RWPE1 (cell line): ENCODE data around the gene ADAMTS13.

Source experiments
- CTCF ChIA-PET: fragments of 350-600 bp; sonication (Branson Sonifier 250); formaldehyde crosslinking; extraction: SDS; loops from one replicate; lab custom pipeline; 2021; lab: Yijun Ruan, JAX
- POLR2A ChIA-PET: fragments of 400-600 bp; formaldehyde crosslinking; extraction: SDS; loops from one replicate; lab custom pipeline; 2020; ENCODE audit warnings: antibody characterized with exemption; ENCODE audit not compliant: low non-redundant PET; lab: Yijun Ruan, JAX
- DNase-seq: peaks from one replicate; pipeline ENCODE4 v3.0.0; 2012; ENCODE audit warnings: low spot score
- H3K27ac ChIP-seq: fragments of 450-650 bp; 2 replicates; pipeline ENCODE4 v1.5.1; 2017
- TF ChIP-seq, protein P1 (sequence below): fragments of 450-650 bp; conservative IDR thresholded peaks from 2 replicates; pipeline ENCODE4 v1.5.1; 2017; ENCODE audit warnings: low read depth, mild to moderate bottlenecking

ADAMTS13 gene

GRCh38 chr9:133489253-133490190 lies 67.4 kb downstream of the ADAMTS13 start:
- DNase-seq: no peak
- CTCF ChIA-PET: interaction anchor here (1.1 kb wide), 1 partner anchor 467 kb away, joined by 3 read pairs; no protein-coding TSS in a partner anchor
- H3K27ac ChIP-seq: no peak overlapping the region
- POLR2A ChIA-PET: no interaction called here
- TF ChIP-seq, protein P1, sequence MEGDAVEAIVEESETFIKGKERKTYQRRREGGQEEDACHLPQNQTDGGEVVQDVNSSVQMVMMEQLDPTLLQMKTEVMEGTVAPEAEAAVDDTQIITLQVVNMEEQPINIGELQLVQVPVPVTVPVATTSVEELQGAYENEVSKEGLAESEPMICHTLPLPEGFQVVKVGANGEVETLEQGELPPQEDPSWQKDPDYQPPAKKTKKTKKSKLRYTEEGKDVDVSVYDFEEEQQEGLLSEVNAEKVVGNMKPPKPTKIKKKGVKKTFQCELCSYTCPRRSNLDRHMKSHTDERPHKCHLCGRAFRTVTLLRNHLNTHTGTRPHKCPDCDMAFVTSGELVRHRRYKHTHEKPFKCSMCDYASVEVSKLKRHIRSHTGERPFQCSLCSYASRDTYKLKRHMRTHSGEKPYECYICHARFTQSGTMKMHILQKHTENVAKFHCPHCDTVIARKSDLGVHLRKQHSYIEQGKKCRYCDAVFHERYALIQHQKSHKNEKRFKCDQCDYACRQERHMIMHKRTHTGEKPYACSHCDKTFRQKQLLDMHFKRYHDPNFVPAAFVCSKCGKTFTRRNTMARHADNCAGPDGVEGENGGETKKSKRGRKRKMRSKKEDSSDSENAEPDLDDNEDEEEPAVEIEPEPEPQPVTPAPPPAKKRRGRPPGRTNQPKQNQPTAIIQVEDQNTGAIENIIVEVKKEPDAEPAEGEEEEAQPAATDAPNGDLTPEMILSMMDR: no peak

DNA sequence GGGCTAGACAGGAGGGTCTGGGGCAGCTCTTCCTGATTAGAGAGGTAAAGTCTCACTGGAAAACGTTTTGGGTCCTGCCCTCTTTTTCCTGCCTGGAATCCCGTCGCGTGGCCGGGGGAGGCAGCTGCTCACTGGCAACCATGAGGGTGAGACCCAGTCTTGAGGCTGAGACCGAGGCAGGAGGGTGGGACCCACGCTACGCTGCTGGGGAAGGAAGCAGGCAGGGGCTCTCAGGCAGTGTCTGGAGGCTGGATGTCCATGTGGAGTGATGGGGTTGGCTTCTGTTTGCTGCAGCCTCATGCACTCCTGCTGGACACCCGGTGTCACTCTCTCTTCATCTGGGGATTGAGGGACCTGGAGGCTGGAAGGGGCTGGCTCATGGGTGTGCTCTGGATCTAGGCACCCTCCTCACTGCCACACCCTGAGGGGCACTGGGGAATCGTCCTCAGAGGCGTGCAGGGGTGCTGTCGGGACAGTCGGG lies 68.1 kb downstream of the ADAMTS13 start:
- ChIA-PET POLR2A (no interaction called here), CTCF (interaction anchor here (0.6 to 1.5 kb wide), 4 partner anchors 92 to 468 kb away, joined by 3 to 5 read pairs (median 4); no protein-coding TSS in a partner anchor)
- no peak for DNase-seq
- no peak overlapping the region for H3K27ac ChIP-seq
- TF ChIP-seq, protein P1: no peak

- TF ChIP-seq, protein P1: no peak
- no peak for DNase-seq
Measured at GRCh38 chr9:133490865-133491655, 68.9 kb downstream of the ADAMTS13 start.

DNA sequence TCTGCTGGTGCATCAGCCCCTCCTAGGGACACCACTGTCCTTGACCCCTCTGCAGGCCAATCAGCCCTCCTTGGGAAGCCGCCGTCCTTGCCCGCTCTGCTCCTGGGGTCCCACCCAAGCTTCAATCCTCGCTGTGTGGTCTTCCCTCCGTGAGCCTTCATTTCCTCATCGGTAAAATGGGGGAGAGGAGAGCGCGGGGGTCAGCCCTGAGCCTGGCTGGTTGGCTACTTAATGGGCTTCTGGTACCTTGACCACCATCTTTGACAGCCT lies 69.4 kb downstream of the ADAMTS13 start:
- TF ChIP-seq, protein P1: no peak
- peak overlapping the region; percentile 92 for H3K27ac ChIP-seq
- ChIA-PET CTCF (interaction anchor here (0.7 to 1.5 kb wide), 4 partner anchors 18 to 306 kb away, joined by 3 to 4 read pairs (median 4); no protein-coding TSS in a partner anchor), POLR2A (no interaction called here)
- DNase-seq: no peak

More at GRCh38 chr9:133490865-133491655, 68.9 kb downstream of the ADAMTS13 start:
- H3K27ac ChIP-seq: peak overlapping the region; percentile 92
- ChIA-PET CTCF (interaction anchor here (0.6 to 1.5 kb wide), 5 partner anchors 93 to 305 kb away, joined by 3 to 5 read pairs (median 4); no protein-coding TSS in a partner anchor), POLR2A (no interaction called here)

GRCh38 chr9:133492061-133493021 lies 70.2 kb downstream of the ADAMTS13 start:
- DNase-seq: peak; percentile 45
- ChIA-PET POLR2A (no interaction called here), CTCF (interaction anchor here (0.7 to 1.4 kb wide), 3 partner anchors 17 to 306 kb away, joined by 3 to 4 read pairs (median 3); no protein-coding TSS in a partner anchor)

More at GRCh38 chr9:133492061-133493021, 70.2 kb downstream of the ADAMTS13 start:
- TF ChIP-seq, protein P1: no peak
- H3K27ac ChIP-seq: peak overlapping the region; percentile 92
